GM18511 (cell line): Measurements from ENCODE around the gene SLC17A7.

Experiments used
- ATAC-seq: cut with Tn5 transposase; IDR thresholded peaks from one replicate; pipeline ENCODE4 v1.9.1; 2021; ENCODE audit warnings: mild to moderate bottlenecking, moderate library complexity; ENCODE audit not compliant: unreplicated experiment

Gene SLC17A7

DNA sequence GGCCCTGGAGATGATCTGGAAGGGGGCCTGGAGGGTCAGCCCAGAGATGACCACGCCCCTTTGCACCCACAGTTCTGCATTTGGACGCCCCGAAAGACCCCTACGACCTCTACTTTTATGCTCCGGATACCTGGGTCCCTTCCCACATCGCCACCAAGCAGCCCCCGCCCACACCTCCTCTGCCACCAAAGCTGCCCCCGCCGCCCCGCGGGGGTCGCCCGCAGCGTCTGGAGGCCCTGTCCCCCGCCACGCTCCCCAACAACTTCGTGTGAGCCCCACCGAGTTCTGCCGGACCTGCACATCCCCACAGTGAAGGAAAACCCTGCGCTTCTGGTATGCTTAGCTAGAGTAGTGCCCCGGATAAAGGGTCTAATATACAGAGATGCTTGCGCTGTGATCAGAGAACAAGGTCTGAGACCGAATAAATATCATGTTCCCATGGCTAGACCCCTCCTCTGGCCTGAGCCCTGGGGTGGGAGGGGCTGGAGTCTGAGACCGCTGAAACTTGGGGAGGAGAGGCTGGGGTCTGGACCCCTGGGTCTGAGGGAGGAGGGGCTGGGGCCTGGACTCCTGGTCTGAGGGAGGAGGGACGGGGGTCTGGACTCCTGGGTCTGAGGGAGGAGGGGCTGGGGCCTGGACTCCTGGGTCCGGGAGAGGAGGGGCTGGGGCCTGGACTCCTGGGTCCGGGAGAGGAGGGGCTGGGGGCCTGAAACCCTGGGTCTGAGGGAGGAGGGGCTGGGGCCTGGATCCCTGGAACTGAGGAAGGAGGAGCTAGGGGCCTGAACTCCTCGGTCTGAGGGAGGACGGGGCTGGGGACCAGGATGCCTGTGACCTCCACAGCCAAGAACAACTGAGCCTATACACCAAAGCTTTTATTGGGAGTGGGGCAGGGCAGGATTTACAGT is 12.5 kb downstream of the SLC17A7 start:
- ATAC-seq: no peak

DNA sequence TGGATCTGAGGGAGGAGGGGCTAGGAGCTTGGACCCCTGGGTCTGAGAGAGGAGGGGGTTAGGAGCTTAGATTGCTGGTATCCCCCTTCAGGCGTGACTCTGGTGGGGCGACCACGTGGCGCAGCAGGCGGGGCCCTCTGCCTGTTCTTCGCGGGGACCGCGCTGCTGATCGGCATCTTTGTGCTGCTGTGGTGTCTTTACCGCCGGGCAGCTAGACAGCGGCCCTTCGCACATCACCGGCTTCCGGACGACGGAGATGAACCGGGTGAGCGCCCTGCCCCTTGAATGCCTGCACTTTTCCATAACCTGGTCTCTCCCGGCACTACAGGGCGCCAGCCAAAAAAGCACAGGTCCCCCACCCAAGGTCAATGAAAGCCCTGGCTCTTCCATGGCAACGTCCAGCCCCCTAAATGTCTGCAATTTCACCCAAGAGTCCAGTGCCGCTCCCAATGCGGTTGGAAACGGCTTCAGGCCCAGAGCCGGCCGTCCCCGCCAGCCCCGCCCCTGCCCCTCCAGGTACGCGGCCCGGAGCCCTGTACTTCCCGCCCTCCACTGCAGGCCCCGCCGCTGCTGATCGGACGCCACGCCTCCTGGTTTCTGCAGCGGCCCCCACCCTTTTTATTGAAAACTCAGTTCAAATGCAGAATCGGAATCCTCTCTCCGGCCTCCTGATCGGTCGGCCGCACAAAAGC is 13.3 kb downstream of the SLC17A7 start:
- no peak for ATAC-seq

DNA sequence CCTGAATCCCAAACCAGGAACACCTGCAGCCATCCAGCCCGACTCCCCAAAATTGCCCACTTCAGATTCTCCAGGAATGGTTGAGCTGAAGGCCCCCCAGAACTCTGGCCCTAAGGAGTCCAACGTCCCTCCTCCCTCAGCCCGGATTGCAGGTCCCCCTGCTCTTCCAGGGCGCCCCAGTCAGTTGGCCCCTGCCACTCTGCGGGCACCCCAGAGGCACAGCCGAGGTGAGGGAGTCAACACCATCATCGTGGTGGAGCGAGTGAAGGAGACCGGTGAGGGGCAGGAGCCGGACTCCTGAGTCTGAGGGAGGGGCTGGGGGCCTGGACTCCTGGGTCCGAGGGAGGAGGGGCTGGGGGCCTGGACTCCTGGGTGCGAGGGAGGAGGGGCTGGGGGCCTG is 14.0 kb downstream of the SLC17A7 start:
- no peak for ATAC-seq

DNA sequence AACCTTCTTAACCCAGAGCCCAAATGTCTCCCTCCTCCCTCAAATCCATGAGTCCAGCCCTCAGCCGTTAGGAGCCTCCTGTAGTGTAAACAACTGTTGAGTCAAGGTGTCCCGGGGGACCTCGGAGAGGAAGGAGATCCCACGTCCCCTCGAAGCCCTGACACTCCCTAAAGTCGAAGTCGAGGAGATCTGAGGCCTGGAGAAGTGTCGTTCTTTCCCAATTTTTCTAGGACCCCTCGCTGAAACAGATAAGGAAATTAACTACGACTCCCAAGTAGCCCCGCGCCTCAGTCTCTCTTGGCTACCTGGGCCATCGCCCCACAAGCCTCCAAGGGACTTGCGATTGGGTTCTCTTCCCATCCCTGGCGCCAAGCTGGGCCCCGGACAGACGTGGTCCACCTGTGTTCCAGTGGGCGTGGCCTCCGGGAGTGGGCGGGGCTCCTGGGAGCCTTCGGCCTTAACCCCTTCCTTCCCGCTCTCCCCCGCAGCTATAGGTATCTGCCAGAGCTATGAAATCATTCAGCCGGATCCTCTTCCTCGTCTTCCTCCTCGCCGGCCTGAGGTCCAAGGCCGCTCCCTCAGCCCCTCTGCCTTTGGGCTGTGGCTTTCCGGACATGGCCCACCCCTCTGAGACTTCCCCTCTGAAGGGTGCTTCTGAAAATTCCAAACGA is 15.3 kb downstream of the SLC17A7 start:
- no peak for ATAC-seq

DNA sequence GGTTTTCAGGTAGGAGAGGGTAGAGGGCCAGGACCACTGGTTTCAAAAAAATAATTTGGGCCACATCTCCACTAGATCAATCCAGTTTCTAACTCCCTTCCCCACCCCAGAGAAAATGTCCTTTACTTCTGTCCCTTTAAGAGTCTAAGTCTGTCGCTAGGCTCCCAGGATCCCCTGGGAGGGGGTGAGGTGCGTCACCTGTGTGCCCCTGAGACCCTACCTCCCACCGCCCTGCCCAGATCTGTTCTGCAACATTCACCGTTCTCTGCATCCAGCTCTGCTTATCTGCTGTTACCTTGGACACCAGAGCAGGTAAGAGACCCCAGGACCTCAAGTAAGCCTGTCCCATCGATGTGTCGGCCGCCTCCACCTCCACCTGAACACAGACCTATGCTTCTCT is 16.1 kb downstream of the SLC17A7 start, which contains the start of gene GFY:
Gene GFY (plus strand): TSS at position 211 of the 400 bp plus-strand sequence. CDS start 1,043 bp downstream, outside the sequence.
- no peak for ATAC-seq

DNA sequence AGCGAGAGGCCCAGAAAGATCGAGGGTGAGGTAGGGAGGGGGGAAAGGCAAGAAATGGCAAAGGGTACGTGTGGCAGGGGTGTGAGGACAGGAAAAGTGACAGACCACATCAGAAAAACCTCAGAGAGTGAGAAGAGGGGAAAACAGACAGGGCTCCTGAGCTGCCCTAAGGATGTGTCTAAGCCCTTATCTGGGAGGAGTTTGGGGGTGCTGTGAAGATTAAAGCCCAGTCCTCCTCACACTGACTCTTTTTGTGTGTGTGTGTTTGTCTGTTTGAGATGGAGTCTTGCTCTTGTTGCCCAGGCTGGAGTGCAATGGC is 17.4 kb downstream of the SLC17A7 start:
- no peak for ATAC-seq

DNA sequence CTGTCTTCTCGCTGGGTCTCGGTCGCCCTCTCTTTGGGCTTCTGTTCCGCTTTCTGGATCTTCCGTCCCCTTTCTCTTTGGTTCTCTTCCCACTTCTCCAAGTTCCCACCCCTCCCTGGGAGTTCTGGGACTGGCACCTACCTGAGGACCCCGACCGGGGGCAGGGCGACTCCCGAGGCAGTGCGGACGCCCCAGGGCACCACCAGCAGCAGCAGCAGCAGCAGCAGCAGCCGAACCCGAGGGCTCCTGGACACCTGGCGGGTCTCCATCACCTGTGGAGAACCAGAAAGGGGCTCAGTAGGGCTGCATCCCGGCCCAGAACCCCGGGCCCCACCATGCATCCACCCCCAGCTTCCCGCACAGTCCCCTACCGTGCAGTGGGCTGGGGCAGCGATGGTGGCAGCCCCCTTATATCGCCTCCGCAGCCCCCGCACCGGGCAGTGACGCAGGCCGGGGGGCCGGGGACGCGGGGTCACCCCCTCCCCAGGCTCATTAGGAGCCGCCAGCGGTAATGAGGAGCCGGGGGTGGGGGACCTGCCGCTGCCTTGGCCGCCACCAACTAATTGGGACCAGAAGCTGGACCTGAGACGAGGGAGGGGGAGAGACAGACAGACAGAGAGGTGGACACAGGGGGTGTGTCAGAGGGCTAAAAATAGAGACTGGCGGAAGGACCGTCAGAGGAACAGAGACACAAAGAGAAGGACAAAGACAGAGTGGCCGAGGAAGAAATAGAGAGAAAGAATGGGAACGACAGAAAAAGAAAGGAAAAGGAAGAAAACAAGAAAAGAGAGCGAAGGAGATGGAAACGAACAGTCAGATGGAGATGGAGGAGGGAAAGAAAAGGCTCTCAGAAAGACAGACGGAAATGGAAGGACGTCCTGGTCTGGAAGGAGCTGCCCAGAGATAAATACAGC is 18.0 kb downstream of the SLC17A7 start, which contains the start of gene PTH2:
Gene PTH2 (minus strand): TSS at position 371 of the 914 bp plus-strand sequence. CDS start 102 bp downstream, at position 269.
- no peak for ATAC-seq

DNA sequence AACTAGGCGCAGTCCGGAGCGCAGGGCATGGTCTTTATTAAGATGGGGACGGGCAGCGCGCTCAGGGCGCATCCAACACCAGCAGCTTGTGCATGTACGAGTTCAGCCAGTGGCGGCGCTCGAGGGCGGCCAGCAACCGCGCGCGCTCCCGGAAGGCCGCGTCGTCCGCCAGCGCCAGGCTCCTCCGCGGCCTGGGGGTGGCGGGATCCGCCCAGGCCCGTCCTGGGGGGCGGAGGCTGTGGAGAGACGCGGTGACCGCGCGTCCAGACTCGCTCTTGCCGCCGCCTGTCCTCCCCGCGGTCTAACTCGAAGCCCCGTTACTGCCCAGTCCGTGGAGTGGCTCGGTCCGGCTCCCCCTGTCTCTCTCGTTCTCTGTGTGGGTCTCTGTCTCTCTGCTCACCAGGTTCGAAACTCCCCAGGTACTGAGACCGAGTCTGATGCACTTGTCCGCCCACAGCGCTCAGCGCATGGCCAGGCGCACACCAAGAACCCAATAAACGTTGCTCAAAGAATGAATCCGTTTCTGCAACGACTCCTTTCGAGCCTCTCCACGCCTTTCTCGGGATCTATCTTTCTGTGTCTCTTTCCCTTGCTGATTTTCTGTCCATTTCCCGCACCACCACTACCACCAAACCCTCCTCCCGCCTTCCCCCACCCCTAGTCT is 18.8 kb downstream of the SLC17A7 start:
- no peak for ATAC-seq

DNA sequence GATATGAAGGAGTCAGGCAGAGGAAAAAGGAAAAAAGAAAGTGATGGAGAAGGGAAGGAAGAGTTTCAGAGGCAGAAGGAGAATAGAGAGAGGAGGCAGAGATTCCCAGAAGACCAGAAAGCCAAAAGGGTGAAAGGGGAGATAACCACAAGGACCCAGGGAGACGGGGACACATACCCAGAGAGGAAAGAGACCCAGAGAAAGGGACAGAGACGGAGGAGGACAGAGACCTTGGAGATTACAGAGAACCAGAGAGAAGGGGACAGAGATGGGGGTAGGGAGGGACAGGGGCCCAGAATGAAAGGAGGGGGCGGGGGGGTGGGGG is 19.5 kb downstream of the SLC17A7 start:
- ATAC-seq: no peak

DNA sequence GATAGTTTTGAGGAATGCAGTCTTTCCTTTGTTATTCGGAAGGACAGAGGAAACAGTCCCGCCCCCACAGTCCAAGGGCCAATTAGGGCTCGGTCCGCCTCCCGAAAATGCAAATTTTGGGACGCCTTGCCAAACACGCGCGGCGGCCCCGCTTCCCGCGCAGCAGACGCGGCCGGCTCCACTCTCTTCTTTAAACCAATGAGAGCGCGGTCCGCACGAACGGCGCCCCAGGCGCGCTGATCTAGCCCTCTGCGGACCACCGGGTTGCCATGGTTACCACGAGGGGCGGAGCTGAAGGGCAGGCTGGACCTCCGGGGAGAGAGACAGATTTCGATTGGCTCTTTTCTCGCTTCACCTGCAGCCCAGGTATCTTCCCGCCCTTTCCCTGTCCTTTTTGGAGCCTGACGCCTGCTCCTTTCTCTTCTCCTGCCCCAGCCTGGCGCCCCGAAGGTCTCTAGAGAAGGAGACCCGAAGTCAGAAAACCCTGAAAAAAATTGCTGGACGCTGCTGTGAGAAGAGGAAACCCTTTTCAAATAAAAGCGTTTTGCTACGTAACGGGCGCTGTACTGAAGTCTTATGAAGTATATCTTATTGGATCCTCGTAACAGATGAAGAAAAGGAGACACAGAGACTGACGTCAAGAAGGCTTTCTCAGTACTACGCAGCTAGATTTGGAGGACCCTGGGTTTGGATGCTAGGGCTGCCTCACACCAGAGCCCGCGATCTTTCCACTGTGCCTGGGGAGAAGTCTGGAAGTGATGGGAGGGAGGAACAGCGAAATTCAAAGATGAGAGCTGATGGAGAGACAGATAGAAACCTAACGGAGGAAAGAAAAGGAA is 20.1 kb downstream of the SLC17A7 start:
- no peak for ATAC-seq

DNA sequence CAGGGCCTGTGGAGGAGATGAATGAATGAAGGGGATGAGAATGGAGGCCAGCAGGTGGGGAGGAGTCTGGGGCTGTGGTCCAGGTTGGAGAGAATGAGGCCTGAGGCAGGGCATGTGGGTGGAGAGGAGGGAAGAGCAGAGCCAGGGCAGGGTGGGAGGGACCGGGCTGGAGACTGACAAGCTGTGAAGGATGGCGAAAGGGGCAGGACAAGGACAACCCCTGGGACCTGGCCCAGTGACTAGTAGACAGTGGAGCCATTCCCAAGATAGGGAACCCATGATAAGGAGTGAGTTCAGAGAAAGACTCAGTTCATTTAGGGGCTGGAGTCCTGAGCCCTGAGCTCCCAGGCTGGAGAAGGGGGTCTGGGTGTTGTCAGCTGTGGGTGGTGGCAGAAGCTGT is 21.1 kb downstream of the SLC17A7 start:
- no peak for ATAC-seq

DNA sequence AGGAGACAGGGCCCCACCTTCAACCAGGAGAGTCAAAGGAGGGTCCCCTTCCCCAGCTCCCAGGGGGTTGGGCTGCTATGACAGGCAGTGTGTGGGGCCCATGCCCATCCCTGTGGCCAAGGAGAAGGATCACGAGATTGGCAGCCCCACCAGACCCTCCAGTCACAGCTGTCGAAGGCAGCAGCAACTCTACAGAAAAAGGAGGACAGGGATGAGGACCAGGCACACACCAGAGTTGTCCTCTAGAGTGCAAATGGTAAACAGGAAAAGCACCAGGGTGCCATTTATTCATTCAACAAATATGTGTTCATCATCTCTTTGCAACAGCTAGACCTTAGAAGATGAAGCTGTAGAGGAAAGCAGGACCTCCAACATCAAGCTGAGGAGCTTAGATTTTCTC is 22.2 kb downstream of the SLC17A7 start:
- ATAC-seq: no peak

DNA sequence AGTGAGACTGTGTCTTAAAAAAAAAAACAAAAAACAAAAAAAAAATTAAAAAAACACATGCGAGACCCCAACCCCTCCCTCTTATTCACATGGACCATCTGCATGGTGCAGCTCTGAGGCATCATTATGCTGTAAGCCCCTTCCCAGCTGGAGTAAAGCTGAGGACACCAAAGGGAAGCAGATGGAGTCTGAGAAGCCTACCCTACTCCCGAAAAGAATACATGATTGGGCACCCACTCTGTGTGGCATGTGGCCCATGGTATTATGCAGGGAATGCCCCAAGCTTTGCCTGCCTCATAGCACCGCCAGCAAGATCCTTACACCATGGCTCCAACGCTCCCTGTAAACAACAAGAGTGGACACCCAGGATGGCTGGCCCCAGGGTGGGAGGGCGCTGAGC is 22.8 kb downstream of the SLC17A7 start:
- ATAC-seq: no peak

DNA sequence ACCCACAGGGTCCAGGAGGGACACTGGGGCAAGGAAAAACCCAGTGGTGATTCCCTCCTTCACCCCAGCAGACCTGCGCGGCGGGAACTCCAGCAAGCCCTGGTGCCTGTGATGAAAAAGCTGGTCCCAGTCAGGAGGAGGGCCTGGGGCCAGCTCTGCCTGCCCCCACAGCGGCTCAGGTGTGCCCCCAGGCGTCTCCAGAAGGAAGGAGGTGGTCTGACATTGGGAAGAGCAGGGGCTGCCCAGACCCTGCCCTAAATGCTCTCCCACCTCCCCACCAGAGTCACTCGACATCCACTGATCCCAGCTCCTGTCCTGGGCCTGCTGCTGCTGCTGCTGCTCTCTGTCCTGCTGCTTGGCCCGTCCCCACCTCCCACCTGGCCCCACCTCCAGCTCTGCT is 24.2 kb downstream of the SLC17A7 start:
- no peak for ATAC-seq

DNA sequence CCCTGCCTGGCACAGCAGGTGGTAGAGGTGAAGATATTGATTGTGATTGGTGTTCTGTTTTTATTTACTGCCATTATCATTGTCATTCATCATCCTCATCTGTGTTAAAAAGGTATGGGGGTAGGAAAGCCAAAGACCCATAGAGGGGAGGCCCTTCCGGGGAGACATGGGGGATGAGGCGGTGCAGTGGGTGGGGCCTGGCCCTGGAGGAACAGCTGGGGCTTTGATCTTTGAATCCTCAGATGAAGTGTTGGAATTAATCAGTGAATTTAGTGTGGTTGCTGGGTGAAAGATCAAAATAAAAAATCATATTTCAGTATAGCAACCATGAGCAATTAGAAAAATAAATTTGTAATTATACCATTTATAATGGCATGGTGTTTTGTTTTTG is 25.5 kb downstream of the SLC17A7 start:
- no peak for ATAC-seq

DNA sequence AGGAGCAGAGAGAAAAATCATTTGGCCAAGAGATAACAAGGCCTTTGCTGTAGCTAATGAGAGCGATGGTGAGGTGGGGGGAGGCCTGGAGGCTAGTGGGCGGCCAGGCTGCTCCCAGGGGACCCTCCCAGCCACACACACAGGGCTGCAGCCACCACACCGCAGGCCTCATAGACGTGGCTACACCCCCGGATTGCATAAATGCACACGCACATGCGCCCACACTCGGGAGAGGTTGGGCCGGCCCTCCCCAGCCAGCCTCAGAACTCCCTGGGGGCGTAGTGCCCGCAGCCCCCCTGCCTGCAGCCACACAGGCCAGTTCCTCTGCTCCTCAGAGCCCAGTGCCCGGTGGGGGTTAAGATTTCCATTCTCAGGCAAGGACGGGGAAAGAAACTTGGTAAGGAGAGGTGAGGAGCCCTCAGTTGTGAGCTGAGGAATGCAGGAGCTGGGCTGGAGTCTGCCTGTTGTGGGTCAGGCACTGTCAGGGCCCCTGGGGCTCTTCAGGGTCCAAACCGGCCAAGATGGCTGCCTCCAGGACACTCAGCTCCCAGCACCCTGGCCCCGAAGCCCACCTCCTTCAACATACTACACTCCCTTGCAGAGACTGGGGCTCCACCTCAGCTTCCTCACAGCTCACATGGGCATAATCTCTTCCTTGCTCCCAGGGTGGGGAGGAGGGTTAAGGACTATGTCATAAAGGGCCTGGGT is 26.1 kb downstream of the SLC17A7 start:
- peak; percentile 63 for ATAC-seq

DNA sequence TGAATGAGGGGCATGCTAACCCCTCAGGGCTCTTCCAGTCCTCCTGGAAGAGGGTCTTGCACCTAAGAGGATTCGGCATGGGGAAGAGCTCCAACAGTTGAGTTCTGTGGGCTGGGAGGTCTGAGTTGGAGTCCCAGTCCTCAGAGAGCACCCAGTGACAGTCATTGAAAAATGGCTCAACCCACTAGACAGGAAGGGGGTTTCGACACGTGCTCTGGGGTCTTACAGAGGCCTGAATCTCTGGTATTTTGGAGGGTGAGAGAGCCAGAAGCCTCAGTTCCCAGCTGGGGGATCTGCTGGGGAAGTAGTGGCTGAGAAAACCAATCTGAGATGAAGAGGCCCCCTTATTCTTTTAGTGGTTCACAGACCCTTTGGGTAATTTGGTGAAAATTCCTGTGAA is 27.1 kb downstream of the SLC17A7 start:
- ATAC-seq: no peak

DNA sequence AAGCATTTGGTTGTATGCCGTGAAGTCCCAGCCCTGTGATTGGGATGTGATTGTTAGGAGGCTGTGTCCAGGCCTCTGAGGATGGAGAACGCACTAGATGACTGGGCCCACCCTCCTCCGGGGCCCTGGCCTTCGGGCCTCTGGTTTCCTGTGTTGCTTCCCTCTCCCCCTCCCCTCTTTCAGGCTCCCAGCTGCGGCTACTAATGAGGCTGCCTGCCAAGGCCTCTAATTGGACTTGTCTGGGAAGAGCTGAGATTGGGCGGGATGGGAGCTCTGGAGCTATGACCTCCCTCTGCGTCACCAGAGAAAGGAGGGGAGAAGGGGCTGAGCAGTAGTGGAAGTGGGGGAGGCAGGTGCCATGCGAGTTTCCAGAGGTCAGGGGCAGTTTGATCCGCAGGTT is 28.0 kb downstream of the SLC17A7 start:
- ATAC-seq: no peak
